ENCODE data around the gene TMEM255A. TPM values are rescaled to one million over a fixed set of nuclear protein-coding genes. Genes with fewer than 3 reads are reported as not detected.
"Not testable (repeated sequence)": the region's sequence is repeated elsewhere in the genome, so short reads cannot be mapped to it uniquely, and the experiment has no call there.

The TMEM255A gene
- total RNA-seq (ENCODE audit: low replicate concordance) = 0.38 and 2.4 TPM in 2 replicates
- long read RNA-seq = 0 reads

GRCh38 chrX:120310861-120311726, at the start of gene TMEM255A:
TMEM255A (minus strand) TSS chrX:120311461; CDS start chrX:120311309, 152 bp downstream.
- no peak for TF ChIP-seq CTCF (conservative IDR thresholded peaks at IDR 0.05)
- Mint-ChIP-seq H3K27ac (peak within 1 kb of the TSS; percentile 63), H3K9me3 (no peaks in the 10 kb centered on the region), H3K36me3 (no peaks in the 10 kb centered on the region), H3K27me3 (peaks cover 85% of the 10 kb centered on the region), H3K4me1 (ENCODE audit: unreplicated experiment) (peaks cover 7% of the 10 kb centered on the region), H3K4me3 (peak within 1 kb of the TSS; percentile 91)
- DNase-seq (ENCODE audit: extremely low spot score, unreplicated experiment) = peak; percentile 66

GRCh38 chrX:120358737-120359456, 47.6 kb upstream of the TMEM255A start:
- Mint-ChIP-seq H3K4me3 (no peak overlapping the region), H3K27me3 (peaks cover 3% of the 10 kb centered on the region), H3K9me3 (no peaks in the 10 kb centered on the region), H3K27ac (no peak overlapping the region), H3K4me1 (ENCODE audit: unreplicated experiment) (no peaks in the 10 kb centered on the region), H3K36me3 (no peaks in the 10 kb centered on the region)
- TF ChIP-seq CTCF (conservative IDR thresholded peaks at IDR 0.05) = no peak
- DNase-seq (ENCODE audit: extremely low spot score, unreplicated experiment) = no peak

GRCh38 chrX:120357186-120357585, 45.9 kb upstream of the TMEM255A start:
- Mint-ChIP-seq H3K4me1 (ENCODE audit: unreplicated experiment) (no peaks in the 10 kb centered on the region), H3K36me3 (no peaks in the 10 kb centered on the region), H3K27ac (no peak overlapping the region), H3K27me3 (no peaks in the 10 kb centered on the region), H3K9me3 (no peaks in the 10 kb centered on the region), H3K4me3 (no peak overlapping the region)
- no peak for TF ChIP-seq CTCF (conservative IDR thresholded peaks at IDR 0.05)
- no peak for DNase-seq (ENCODE audit: extremely low spot score, unreplicated experiment)

GRCh38 chrX:120356084-120356483, 44.8 kb upstream of the TMEM255A start:
- Mint-ChIP-seq H3K27ac (no peak overlapping the region), H3K4me3 (no peak overlapping the region), H3K36me3 (no peaks in the 10 kb centered on the region), H3K4me1 (ENCODE audit: unreplicated experiment) (no peaks in the 10 kb centered on the region), H3K9me3 (no peaks in the 10 kb centered on the region), H3K27me3 (no peaks in the 10 kb centered on the region)
- no peak for DNase-seq (ENCODE audit: extremely low spot score, unreplicated experiment)
- TF ChIP-seq CTCF (conservative IDR thresholded peaks at IDR 0.05) = no peak

- no peaks in the 10 kb centered on the region for H3K9me3 Mint-ChIP-seq
- no peak overlapping the region for H3K27ac Mint-ChIP-seq
- H3K36me3 Mint-ChIP-seq = no peaks in the 10 kb centered on the region
- H3K4me3 Mint-ChIP-seq = no peak overlapping the region
- H3K27me3 Mint-ChIP-seq = no peaks in the 10 kb centered on the region
- no peaks in the 10 kb centered on the region for H3K4me1 Mint-ChIP-seq (ENCODE audit: unreplicated experiment)
- TF ChIP-seq CTCF (conservative IDR thresholded peaks at IDR 0.05) = no peak
- no peak for DNase-seq (ENCODE audit: extremely low spot score, unreplicated experiment)
Measured at GRCh38 chrX:120350450-120351138, 39.3 kb upstream of the TMEM255A start.

- not testable (repeated sequence) for H3K27ac Mint-ChIP-seq; DNase-seq (ENCODE audit: extremely low spot score, unreplicated experiment); H3K4me1 Mint-ChIP-seq (ENCODE audit: unreplicated experiment); H3K4me3 Mint-ChIP-seq; H3K9me3 Mint-ChIP-seq; H3K36me3 Mint-ChIP-seq; H3K27me3 Mint-ChIP-seq
Measured at GRCh38 chrX:120344566-120344965, 33.3 kb upstream of the TMEM255A start.
